KG1 (cell line): ENCODE results near the gene NCOA7.

Experiments
- DNase-seq: peaks from one replicate; lab custom pipeline; 2025; lab: John Stamatoyannopoulos, UW

The NCOA7 gene

DNA sequence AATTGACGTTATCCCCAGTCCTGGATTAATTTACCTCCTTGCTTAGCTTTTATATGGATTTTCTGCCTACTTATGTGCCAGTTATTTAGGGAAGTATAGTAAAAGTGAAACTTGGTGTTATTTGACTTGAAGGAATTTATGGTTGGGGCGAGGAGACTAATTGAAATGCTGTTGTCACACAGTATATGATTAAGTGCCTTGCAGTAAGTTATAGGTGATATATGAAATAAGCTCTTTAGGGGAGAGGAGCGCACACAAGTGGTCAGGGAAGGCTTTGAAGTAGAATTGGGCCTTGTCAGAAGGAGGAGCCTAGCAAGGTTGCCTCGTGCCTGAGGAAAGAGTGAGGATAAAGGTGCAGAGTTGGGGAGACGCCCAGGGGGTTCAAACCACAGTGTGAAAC, 20.5 kb downstream of the NCOA7 start:
- no peak for DNase-seq

DNA sequence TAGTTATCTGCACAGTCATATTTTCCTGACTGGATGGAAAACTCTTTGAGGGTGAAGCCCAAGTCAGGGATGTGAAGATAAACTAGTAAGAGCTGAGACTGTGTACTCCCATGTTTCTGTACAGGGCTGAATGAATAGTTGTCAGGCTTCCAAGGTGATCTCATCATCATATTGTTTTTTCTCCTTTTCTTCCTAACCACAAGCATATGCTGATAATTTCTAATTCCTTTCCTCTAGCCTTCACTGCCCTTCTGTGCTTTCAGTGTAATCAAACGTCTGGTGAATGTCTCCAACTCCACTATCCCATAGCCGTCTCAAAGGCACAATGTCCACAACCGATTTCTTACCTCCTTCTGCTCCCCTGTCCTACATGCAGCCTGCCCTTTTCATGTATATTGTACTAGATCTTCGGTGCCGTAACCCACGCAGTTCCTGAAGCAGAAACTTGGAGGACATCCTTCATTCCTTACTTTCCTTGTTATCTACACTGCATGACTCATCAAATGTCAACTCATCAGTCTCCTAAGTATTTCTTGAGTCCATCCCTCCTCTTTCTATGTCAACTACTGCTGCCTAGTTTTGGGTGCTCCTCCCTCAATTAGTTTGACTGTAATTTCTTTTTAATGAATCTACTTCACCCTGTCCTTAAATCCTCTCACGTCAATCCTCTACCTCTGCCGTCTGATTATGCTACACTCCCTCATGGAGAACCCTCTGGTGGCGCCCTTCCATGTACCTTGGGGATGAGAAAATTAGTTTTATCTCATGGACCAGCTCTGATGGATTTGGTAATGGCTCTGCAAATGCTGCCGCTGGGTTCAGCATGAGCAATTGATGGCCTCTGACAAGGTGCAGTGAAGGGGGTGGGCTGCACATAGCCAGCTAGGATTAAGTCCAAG, 21.9 kb downstream of the NCOA7 start:
- DNase-seq: no peak

DNA sequence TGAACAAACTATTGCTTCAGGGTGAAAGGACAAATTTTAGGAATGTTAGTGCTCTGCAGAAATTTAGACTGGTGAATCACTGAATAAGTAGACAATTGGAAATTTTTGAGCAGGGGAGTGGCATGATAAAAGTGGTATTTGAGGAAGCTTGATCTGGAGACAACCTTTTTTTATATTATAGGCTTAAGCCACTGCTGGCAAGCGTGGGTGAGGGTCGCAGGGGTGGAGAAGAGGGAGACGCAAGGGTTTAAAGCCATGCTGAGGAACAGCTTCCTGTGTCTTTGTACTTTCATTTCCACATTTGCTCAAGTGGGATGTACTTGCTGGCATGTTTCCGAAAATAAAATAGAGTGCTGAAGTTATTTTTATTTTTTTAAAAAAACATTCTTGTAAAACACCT, 23.7 kb downstream of the NCOA7 start:
- DNase-seq: no peak

DNA sequence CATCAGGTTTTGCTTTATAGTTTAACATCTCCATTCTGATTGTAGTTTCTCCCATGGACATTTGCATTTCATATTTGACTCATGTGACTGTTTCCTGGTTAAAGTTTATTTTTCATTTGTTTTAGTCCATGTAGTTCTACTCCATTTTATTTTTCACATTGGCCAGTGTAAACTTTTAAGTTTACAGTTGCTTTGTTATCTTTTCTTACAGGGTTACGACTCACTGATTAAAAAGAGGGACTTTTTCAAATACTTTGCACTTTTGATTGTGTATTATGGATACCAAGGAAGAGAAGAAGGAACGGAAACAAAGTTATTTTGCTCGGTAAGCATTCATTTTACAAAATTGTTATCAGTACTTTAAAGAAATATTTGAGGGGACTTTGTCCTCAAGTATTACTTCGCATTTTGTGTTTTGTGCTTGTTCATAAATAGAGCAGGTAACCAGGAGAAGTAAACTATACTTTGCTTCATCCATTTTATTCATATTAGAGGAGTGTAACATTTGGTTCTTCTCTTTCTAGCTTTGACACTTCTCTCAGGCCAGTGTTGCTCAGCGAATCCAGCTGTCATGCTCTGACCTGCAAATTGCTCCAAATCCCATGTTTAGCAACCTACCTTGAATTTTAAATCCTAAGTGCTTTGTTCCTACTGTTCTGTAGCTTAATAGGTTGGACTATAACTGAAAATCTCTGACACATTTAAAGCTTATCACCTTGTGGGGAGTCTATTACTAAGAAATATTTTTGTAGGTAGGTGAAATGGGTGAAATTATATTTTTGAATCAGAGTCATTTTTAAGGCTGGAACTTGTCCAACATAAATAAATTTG, 24.5 kb downstream of the NCOA7 start:
- no peak for DNase-seq

DNA sequence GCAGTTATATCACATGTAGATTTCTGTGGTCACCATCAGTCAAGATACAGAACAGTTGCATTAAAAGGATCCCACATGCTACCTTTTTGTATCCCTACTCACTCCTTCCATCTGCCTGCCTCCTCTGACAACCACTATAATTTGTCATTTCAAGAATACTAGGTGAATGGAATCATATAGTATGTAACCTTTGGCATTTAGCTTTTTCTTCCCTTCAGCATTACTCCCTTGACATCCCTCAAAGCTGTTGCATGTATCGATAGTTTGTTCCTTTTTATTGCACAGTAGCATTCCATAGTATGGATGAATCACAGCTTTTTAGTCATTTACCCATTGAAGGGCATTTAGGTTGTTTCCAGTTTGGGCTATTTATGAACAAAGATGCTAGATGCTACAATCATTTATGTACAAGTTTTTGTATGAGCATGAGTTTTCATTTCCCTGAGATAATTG, 26.1 kb downstream of the NCOA7 start:
- no peak for DNase-seq

DNA sequence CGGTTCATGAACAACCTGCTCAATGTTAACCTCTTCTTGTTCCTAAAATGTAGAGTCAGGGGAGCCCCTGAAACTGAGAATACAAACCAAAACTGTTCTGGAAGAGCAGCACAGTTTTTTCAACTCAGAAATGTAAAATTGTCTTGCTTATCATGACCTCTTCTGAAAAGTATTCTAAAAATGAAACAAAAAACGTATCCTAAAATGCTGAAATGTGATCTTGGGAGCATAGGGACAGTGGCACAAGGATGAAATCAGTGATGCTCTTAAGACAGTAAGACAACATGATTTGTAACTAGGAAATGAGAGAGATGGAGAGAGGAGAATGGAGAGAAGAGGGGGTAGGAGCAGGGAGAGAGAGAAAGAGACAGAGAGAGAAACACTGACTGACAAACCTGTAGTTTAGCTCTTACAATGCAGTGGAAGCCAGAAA, 27.5 kb downstream of the NCOA7 start:
- no peak for DNase-seq

DNA sequence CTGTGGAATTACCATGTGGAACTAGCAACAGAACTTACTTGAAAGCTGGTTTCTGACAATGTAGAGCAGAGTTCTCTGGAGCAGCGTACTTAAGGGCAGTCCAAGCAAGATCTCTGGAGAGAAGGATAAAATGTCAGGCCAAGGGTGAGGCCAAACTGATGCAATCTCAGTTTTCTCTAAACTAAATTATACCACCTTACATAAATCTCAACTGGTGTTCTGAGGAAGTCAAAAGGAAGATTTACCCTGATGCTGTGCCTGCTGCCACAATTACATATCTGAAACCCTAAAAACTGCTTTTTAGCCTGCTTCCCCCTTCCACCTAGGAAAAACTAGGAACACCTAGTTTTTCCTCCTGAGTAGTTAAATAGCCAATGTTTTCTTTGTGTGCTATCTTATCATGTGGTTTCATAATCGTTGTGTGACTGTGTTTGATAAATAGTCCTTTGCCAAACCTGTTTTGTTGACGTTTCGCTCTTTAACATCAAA, 28.1 kb downstream of the NCOA7 start:
- no peak for DNase-seq

DNA sequence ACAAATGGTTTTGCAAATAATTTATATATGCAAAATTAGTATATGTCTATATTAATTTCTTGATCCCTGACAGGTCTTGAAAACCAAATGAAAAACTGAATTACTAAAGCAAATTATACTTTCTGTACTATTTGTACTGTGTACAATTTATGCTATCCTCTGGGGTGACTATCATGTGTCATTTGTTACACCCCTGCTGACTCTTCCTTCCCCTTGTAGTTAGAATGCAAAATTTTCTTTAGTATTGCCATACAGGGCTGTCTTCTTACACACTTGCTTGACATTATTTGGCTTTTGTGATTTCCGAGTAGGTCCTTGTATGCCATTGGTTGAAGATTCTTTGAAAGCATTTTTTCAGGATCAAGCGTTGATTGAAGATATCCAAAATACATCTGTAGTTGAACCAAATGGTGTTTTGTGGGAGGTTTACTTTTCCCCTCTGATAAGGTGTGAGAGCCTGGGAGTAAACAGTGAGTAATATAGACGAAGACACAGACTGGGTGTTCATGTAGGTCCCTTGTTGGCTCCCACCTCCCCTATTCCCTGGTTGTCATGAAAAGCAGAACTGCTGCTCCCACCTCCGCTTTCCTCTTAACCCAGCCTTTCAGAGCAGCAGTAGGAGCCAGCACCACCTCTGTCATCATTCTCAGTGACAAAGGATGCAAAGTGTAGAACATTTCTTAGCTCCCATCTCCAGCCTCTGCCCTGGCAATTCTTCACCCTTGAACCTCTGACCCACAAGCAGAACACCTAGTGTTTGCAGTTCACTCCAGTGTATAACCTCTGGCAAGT, 29.0 kb downstream of the NCOA7 start:
- no peak for DNase-seq

DNA sequence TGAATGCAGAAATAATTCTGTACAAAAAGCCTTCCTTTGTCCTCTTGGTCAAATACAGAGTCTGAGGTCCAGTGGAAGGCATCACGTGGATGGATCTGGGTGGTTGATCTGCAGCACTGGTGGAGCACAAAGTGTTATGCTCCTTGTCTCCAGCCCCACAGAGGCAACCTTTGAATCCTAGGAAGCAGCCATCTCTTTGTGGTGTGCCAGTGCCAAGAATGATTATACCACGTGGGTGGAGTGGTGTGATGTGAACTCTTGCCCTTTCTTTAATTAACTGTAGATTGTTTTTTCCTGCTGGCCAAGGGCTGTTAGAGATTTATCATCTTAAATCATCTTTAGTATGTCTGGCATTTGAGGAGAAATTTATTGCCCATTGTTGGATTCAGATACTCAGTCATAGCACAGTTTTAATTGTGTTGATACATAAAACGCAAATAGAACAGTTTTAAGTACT, 31.1 kb downstream of the NCOA7 start:
- peak; percentile 69 for DNase-seq

DNA sequence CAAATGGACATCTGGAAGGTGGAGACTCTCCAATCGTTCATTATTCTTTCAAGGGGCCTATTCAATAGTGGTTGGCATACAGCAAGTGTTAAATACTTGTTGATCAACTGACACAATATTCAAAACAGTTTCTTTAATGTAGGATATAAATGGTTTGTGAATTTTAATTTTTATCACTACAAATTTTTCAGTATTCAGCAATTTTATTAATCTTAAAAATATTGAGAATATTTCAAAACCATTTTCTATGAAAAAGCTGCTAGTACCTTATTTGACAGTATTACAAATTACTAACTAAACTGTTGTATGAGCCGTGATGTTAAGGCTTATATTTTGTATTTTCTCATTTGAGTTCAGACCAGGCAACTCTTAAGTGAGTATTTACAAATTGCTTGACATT, 32.4 kb downstream of the NCOA7 start:
- DNase-seq: no peak

DNA sequence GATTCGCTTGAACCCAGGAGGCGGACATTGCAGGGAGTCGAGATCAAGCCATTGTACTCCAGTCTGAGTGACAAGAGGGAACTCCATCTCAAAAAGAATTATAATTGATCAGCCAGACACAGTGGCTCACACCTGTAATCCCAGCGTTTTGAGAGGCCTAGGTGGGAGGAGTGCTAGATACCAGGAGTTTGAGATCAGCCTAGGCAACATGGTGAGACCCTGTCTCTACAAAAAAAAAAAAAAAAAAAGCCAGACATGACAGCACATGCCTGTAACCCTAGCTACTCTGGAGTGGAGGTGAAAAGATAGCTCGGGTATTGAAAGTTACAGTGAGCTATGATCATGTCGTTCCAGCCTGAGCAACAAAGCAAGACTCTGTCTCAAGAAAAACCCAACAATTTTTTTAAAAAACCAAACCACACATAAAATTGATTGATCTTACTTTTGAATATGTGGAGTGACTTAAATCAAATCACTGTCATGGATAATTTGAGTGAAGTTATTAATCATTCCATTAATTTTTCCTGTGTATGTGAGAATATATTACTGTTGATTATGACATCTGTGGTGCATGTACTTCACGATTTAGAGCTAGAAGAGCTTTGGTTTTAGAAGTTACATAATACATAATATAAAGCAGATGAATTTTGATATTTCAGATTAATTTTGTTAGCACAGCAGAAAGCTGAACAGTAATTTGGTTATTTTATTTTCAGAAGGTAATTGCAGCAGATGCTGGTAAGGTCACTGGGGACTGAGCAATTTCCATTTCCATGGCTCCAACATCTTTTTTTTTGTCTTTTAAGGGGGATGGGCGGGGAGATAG, 34.4 kb downstream of the NCOA7 start:
- no peak for DNase-seq

DNA sequence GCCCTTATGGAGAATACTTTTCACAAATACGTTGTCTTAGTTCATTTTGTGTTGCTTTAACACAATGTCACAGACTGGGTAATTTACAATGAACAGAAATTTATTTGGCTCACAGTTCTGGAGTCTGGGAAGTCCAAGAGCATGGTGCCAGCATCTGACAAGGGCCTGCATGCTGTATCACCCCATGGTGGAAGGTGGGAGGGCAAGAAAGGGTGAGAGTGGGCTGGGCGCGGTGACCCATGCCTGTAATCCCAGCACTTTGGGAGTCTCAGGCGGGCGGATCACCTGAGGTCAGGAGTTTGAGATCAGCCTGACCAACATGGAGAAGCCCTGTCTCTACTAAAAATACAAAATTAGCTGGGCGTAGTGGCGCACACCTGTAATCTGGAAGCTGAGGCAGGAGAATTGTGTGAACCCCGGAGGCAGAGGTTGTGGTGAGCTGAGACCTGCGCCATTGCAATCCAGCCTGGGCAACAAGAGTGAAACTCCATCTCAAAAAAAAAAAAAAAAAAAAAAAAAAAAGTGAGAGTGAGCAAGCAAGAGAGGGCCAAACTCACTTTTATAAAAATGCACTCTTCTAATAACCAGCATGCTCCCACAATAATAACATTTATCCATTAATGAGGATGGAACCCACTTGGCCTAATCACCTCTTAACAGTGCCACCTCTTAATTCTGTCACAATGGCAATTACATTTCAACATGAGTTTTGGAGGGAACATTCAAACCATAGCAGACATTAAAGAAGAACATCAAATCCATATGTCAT, 36.1 kb downstream of the NCOA7 start:
- DNase-seq: no peak

DNA sequence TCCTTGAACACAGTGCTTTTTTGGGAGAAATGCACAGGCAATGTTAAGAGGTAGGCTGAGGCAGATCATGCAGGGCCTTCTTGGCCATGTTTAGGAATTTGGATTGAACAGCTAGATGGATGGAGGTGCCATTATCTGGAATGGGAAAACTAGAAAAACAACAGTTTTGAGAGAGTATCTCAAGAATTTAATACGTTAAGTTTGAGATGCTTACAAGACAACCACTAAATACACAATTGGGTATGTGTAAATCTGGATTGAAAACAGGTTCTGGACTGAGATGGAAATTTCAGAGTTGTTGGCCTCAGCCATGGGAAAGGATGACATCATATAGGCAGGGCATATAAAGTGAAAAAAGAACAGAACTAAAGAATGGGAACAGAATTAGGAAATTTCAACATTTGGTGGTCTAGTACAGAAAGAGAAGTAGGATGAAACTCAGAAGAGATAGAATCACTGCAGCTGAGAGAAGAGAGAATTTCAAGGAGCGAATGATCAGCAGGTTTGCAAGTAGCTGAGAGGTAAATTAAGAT, 37.1 kb downstream of the NCOA7 start:
- no peak for DNase-seq

DNA sequence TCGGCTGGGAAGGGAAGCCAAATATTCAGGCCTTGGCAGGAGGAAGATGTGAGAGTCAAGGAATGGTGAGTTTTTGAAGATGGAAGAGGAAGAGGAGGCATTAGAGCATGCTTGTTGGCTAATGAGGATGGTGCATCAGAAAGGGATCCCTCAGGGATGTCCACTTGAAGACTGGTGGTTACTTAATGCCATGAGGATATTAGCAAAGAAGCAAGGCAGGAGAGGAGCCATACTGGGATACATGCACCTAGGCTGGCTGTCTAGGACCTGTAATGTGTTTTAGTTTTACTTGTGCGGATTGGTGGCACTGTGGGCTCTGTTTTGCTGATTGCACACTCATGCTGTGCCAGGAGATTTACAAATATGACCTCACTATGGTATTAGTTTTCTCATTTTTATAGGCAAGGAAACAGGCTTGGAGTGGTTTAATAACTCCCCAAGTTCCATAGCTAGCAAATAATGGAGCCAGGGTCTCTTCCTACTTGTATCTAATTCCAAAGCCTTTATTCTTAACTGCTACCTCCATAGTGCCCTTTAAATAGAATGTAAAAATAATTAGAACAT, 37.8 kb downstream of the NCOA7 start:
- no peak for DNase-seq

DNA sequence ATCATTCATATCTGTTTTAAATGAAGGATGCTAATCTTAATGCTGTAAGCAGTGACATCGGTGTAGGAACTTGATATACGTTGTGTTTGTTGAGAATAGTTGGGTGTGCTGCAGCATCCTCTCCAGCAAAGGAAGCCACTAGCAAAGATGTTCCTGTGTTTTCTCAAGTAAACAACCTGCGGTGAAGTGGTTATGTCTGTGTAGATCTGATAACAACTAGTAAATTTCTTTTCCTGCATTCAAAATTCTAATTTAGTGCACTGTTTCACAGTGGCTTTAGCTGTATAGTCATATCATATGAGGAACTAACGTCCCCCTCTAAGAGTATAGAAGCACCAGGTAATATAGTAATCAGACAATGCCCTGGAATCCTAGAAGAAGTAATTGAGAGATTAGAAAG, 38.7 kb downstream of the NCOA7 start:
- DNase-seq: peak; percentile 61

DNA sequence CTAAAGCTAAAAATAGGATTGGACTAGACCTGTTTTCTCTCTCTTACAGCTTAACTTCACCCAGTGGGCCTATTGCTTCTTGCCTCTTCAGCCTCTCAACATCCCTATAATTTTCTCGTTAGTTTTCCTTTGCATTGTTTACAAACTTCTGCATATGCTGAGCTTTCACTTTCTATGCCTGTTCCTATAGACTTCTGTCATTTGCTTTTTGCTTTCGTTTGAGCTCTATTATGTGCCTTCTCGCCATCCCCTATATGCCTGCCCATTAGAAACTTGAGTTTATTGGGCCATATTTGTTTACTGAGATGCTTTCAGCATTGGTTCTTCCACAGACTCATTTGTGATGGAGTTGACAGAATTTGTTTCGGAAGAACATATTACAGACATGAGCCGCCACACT, 40.9 kb downstream of the NCOA7 start:
- DNase-seq: no peak

DNA sequence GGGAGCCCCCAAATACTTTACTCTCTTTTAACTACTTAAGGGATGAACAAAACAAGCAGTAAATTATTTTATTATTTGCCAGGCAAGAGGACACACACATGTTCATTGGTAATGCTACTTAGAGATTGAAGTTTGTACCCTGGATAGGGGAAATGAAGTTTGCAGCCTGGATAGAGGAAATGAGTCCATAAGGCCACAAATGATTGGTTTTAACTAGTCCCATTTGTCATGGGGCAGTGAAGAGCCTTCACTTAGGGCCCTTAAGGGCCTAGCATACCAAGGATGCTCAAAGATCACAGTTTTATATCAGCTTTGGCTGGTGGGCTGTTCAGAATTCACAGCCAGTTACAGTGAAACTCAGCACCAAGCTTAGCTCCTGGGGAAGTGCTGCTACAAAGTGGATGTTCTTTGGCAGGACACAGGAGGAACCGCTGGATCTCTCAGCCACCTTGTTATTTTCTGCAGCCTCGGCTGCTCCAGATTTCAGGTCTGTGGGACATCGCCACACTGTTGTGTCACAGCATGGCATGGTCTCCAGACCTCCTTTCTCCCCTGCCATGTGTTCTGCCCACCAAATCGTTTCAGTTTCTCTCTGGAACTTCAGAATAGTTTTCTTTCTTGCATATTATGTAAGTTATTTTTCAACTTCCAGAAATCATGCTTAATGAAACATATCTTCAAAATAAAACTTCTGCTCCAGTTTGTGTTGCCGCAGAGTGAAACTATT, 41.8 kb downstream of the NCOA7 start:
- no peak for DNase-seq

DNA sequence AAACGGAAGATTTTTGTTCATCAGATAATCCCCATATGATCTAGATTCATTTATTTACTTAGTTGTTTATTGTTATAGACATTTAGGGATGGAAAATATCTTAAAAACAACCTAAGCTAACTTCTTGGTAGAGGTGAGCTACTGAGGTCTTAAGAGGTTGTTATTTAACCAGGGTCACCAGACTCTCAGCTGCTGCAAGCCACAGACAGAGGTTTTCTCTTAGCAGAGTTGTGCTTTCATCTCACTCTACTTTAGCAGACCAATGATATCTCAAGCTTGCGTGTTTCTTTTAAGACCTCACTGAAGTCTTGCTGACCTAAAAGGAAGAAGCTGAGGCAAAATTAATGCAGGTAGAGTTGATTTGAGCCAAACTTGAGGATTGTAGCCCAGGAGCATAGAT, 43.6 kb downstream of the NCOA7 start:
- DNase-seq: peak; percentile 53

DNA sequence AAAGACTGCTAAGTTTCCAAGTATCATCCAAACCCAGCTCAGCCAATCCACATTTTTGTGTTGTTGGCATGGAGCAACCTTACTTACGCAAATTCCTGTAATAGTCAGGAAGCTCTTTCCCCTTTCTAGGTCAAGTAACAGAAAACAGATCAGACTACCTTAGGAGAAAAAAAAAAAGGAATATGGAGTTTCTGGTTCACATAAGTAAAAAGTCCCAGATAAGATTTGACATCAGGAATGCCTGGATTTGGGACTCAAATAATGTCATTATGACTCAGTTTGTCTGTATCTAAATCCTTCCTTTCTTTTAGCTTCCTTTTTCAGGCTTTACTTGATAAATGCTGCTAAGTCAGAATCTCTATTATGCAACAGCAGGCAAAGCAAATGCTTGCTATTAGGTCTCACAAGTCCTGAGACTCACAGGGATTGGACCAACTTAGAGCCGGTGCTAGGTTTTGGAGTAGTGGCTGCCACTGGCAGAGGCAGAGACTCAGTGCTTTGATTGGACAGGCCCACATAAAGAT, 44.5 kb downstream of the NCOA7 start:
- DNase-seq: no peak
